HCT116 (cell line): ENCODE data around the gene LRP11. TPM values are rescaled to one million over a fixed set of nuclear protein-coding genes. Genes with fewer than 3 reads are reported as not detected.

Source experiments
- ATAC-seq: fragments of 200-7000 bp; cut with Tn5 transposase; 2 replicates; pipeline ENCODE4 v1.9.1; 2020; ENCODE audit warnings: mild to moderate bottlenecking, moderate library complexity
- BruUV-seq: library from RNA; stranded (reverse); fragments of 400-500 nt; replicated peaks from 2 replicates; lab custom pipeline; 2021; lab: Mats Ljungman, UMichigan
- CTCF ChIA-PET: fragments of 300-600 bp; sonication (Branson Sonifier 250); formaldehyde crosslinking; loops from one replicate; lab custom pipeline; 2021; ENCODE audit warnings: antibody characterized with exemption; lab: Charles Lee
- POLR2A ChIA-PET: fragments of 300-600, 350-600 bp; sonication (Branson Sonifier 250); formaldehyde crosslinking; loops from one replicate; lab custom pipeline; 2021; ENCODE audit warnings: antibody characterized with exemption; lab: Charles Lee
- RAD21 ChIA-PET, 2 experiments: fragments of 300-600 bp; sonication (Branson Sonifier 250); formaldehyde crosslinking; loops; one replicate each; lab custom pipeline; 2023; ENCODE audit warnings: low total read pairs in 2 of 2; ENCODE audit not compliant: uncharacterized antibody in 2 of 2, unreplicated experiment in 2 of 2, low non-redundant PET in 1 of 2; lab: Charles Lee
- DNase-seq: peaks from one replicate; pipeline ENCODE4 v3.0.0-alpha.2; 2010; ENCODE audit warnings: low read depth, low spot score
- H2AFZ ChIP-seq: fragments of 200-600 bp; shearing (Covaris generic), sonication (generic); 2 replicates; pipeline ENCODE4 v1.6.1; 2017; ENCODE audit warnings: low read depth, mixed run types, mixed read lengths, antibody characterized with exemption, low read length; ENCODE audit not compliant: poor library complexity, severe bottlenecking
- H3K27ac ChIP-seq: 2 replicates; pipeline ENCODE4 v1.5.1; 2012; ENCODE audit warnings: low read depth, low read length
- H3K27me3 ChIP-seq: fragments of 200-600 bp; sonication (generic); 2 replicates; pipeline ENCODE4 v1.6.1; 2016; ENCODE audit warnings: mixed run types, low read length, mixed read lengths; ENCODE audit not compliant: insufficient read depth
- H3K36me3 ChIP-seq, 2 experiments: fragments of 200-500 bp in 1 of 2; fragments of 200-600 bp in 1 of 2; sonication (Bioruptor generic) in 1 of 2; sonication (generic) in 1 of 2; 2 replicates each; pipeline versions ENCODE4 v1.5.1 to v1.6.1; 2014 to 2016; ENCODE audit warnings: low read length in 2 of 2, inconsistent platforms in 1 of 2, mixed read lengths in 1 of 2, mixed run types in 1 of 2; ENCODE audit not compliant: insufficient read depth in 2 of 2, control insufficient read depth in 1 of 2
- H3K4me1 ChIP-seq, 2 experiments: fragments of 200-600 bp in 1 of 2; sonication (generic) in 1 of 2; 2 replicates each; pipeline versions ENCODE4 v1.5.1 to v1.6.1; 2012 to 2017; ENCODE audit warnings: low read length in 2 of 2, inconsistent platforms in 1 of 2, mild to moderate bottlenecking in 1 of 2, mixed read lengths in 1 of 2, mixed run types in 1 of 2, moderate library complexity in 1 of 2; ENCODE audit not compliant: insufficient read depth in 2 of 2, control insufficient read depth in 1 of 2
- H3K4me2 ChIP-seq: fragments of 200-600 bp; sonication (generic); 2 replicates; pipeline ENCODE4 v1.6.1; 2017; ENCODE audit warnings: mixed run types, low read length, mixed read lengths
- H3K4me3 ChIP-seq, 2 experiments: fragments of 200-600 bp in 1 of 2; sonication (generic) in 1 of 2; replicated peaks in 1 of 2; 2 replicates each; pipeline ENCODE4 v1.5.1; 2011 to 2016; ENCODE audit warnings: low read length in 2 of 2, control low read depth in 1 of 2, low read depth in 1 of 2, mild to moderate bottlenecking in 1 of 2, mixed read lengths in 1 of 2, mixed run types in 1 of 2
- H3K79me2 ChIP-seq: fragments of 200-600 bp; sonication (generic); 2 replicates; pipeline ENCODE4 v1.6.1; 2017; ENCODE audit warnings: mild to moderate bottlenecking, mixed run types, low read length, moderate library complexity, mixed read lengths; ENCODE audit not compliant: insufficient read depth
- H3K9ac ChIP-seq: fragments of 200-600 bp; sonication (generic); 2 replicates; pipeline ENCODE4 v1.6.1; 2016; ENCODE audit warnings: low read length, mixed read lengths
- H3K9me2 ChIP-seq: fragments of 200-600 bp; sonication (generic), shearing (Covaris generic); 2 replicates; pipeline ENCODE4 v1.6.1; 2017; ENCODE audit warnings: mixed run types, mild to moderate bottlenecking, moderate library complexity; ENCODE audit not compliant: insufficient read depth
- H3K9me3 ChIP-seq, 2 experiments: fragments of 200-500 bp in 1 of 2; fragments of 200-600 bp in 1 of 2; sonication (Bioruptor generic) in 1 of 2; sonication (generic) in 1 of 2; 2 replicates each; pipeline ENCODE4 v1.6.1; 2014 to 2017; ENCODE audit warnings: low read length in 2 of 2, mixed read lengths in 2 of 2, inconsistent platforms in 1 of 2, low read depth in 1 of 2, mild to moderate bottlenecking in 1 of 2, mixed run types in 1 of 2, moderate library complexity in 1 of 2; ENCODE audit not compliant: control insufficient read depth in 1 of 2, insufficient read depth in 1 of 2
- H4K20me1 ChIP-seq: fragments of 200-600 bp; sonication (generic), shearing (Covaris generic); 2 replicates; pipeline ENCODE4 v1.6.1; 2017; ENCODE audit warnings: mixed run types, mild to moderate bottlenecking, moderate library complexity; ENCODE audit not compliant: insufficient read depth
- CBX3 ChIP-seq: IDR thresholded peaks from 2 replicates; pipeline ENCODE4 v1.6.1; 2012; ENCODE audit warnings: low read depth
- CEBPB ChIP-seq: IDR thresholded peaks from 2 replicates; pipeline ENCODE4 v1.6.1; 2012; ENCODE audit warnings: low read depth
- EGR1 ChIP-seq: IDR thresholded peaks from 2 replicates; pipeline ENCODE4 v1.6.1; 2012; ENCODE audit warnings: low read depth
- EZH2phosphoT487 ChIP-seq: fragments of 200-600 bp; IDR thresholded peaks from 2 replicates; pipeline ENCODE4 v1.6.1; 2018; ENCODE audit warnings: antibody characterized with exemption, borderline replicate concordance
- POLR2AphosphoS5 ChIP-seq: IDR thresholded peaks from 2 replicates; pipeline ENCODE4 v1.6.1; 2011; ENCODE audit warnings: mild to moderate bottlenecking, low read depth, low read length, moderate library complexity
- RAD21 ChIP-seq: IDR thresholded peaks from 2 replicates; pipeline ENCODE4 v1.6.1; 2012; ENCODE audit warnings: low read depth, mild to moderate bottlenecking
- SIN3A ChIP-seq: IDR thresholded peaks from 2 replicates; pipeline ENCODE4 v1.6.1; 2012; ENCODE audit warnings: low read depth
- ZFX ChIP-seq: fragments of 450-650 bp; IDR thresholded peaks from 2 replicates; pipeline ENCODE4 v1.6.1; 2017
- intact Hi-C: fragments of 100-400 bp; cut with micrococcal nuclease; formaldehyde crosslinking; loops from 2 replicates; pipeline ENCODE4 v1.10.0; 2022
- total RNA-seq: library from RNA; stranded (reverse); gene quantifications from one replicate; pipeline ENCODE4 v1.2.1, GENCODE V29; 2021; ENCODE audit not compliant: unreplicated experiment
- TF ChIP-seq, protein P1 (sequence below): IDR thresholded peaks from 2 replicates; pipeline ENCODE4 v1.6.1; 2012
- TF ChIP-seq, protein P2 (sequence below): IDR thresholded peaks from 2 replicates; pipeline ENCODE4 v1.6.1; 2012; ENCODE audit warnings: low read depth
- TF ChIP-seq, protein P3 (sequence below), 3 experiments: fragments of 200-600 bp in 1 of 3; sonication (generic) in 1 of 3; IDR thresholded peaks in 2 of 3; conservative IDR thresholded peaks in 1 of 3; 2 replicates each; pipeline ENCODE4 v1.5.1; 2012 to 2017; ENCODE audit warnings: low read depth in 2 of 3, low read length in 2 of 3, antibody characterized with exemption in 1 of 3, borderline replicate concordance in 1 of 3, control low read depth in 1 of 3, mild to moderate bottlenecking in 1 of 3, mixed read lengths in 1 of 3, mixed run types in 1 of 3, moderate library complexity in 1 of 3; ENCODE audit not compliant: insufficient read depth in 1 of 3

LRP11 gene
- total RNA-seq, 1 experiment from 2014 or later = 27.8 TPM

DNA sequence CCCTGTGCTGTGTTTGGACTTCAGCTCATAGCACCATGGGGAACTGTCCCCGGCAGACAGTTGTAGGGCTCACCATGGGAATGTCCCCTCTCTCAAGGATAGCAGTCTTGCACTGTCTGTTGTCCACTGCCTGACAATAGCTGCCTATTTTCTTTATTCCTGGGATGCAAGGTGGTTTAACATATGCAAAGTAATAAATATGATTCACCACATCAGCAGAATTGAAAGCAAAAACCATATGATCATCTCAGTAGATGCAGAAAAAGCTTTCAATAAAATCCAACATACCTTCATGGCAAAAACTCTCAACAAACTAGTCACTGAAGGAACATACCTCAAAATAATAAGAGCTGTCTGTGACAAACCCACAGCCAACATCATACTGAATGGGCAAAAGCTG lies 13.5 kb upstream of the LRP11 start:
- TF ChIP-seq, protein P1, sequence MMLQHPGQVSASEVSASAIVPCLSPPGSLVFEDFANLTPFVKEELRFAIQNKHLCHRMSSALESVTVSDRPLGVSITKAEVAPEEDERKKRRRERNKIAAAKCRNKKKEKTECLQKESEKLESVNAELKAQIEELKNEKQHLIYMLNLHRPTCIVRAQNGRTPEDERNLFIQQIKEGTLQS = no peak
- no peak for TF ChIP-seq EGR1
- TF ChIP-seq CBX3 = no peak
- TF ChIP-seq CEBPB = no peak
- no peak for TF ChIP-seq RAD21
- no peak for TF ChIP-seq POLR2AphosphoS5
- TF ChIP-seq, protein P2, sequence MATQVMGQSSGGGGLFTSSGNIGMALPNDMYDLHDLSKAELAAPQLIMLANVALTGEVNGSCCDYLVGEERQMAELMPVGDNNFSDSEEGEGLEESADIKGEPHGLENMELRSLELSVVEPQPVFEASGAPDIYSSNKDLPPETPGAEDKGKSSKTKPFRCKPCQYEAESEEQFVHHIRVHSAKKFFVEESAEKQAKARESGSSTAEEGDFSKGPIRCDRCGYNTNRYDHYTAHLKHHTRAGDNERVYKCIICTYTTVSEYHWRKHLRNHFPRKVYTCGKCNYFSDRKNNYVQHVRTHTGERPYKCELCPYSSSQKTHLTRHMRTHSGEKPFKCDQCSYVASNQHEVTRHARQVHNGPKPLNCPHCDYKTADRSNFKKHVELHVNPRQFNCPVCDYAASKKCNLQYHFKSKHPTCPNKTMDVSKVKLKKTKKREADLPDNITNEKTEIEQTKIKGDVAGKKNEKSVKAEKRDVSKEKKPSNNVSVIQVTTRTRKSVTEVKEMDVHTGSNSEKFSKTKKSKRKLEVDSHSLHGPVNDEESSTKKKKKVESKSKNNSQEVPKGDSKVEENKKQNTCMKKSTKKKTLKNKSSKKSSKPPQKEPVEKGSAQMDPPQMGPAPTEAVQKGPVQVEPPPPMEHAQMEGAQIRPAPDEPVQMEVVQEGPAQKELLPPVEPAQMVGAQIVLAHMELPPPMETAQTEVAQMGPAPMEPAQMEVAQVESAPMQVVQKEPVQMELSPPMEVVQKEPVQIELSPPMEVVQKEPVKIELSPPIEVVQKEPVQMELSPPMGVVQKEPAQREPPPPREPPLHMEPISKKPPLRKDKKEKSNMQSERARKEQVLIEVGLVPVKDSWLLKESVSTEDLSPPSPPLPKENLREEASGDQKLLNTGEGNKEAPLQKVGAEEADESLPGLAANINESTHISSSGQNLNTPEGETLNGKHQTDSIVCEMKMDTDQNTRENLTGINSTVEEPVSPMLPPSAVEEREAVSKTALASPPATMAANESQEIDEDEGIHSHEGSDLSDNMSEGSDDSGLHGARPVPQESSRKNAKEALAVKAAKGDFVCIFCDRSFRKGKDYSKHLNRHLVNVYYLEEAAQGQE = no peak
- no peak for TF ChIP-seq ZFX
- TF ChIP-seq, protein P3, sequence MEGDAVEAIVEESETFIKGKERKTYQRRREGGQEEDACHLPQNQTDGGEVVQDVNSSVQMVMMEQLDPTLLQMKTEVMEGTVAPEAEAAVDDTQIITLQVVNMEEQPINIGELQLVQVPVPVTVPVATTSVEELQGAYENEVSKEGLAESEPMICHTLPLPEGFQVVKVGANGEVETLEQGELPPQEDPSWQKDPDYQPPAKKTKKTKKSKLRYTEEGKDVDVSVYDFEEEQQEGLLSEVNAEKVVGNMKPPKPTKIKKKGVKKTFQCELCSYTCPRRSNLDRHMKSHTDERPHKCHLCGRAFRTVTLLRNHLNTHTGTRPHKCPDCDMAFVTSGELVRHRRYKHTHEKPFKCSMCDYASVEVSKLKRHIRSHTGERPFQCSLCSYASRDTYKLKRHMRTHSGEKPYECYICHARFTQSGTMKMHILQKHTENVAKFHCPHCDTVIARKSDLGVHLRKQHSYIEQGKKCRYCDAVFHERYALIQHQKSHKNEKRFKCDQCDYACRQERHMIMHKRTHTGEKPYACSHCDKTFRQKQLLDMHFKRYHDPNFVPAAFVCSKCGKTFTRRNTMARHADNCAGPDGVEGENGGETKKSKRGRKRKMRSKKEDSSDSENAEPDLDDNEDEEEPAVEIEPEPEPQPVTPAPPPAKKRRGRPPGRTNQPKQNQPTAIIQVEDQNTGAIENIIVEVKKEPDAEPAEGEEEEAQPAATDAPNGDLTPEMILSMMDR (IDR thresholded peaks at IDR 0.05 in 2 of 3, conservative IDR thresholded peaks at IDR 0.05 in 1 of 3; ENCODE audit: borderline replicate concordance in 1 of 3, insufficient read depth in 1 of 3, low read depth in 2 of 3, low read length in 2 of 3) = no peak
- no peak for TF ChIP-seq SIN3A
- no peak for TF ChIP-seq EZH2phosphoT487
- H3K79me2 ChIP-seq = no peaks in the 10 kb centered on the region
- intact Hi-C loops = no loop called here
- ATAC-seq = no peak
- no peak overlapping the region for H3K27ac ChIP-seq
- no peaks in the 10 kb centered on the region for H3K9me2 ChIP-seq
- no peak for DNase-seq
- no peaks in the 10 kb centered on the region for H3K36me3 ChIP-seq
- H3K9me3 ChIP-seq = no peaks in the 10 kb centered on the region
- CTCF ChIA-PET = no interaction called here
- H2AFZ ChIP-seq = no peak overlapping the region
- POLR2A ChIA-PET = no interaction called here
- H3K4me2 ChIP-seq = no peak overlapping the region
- no peaks in the 10 kb centered on the region for H4K20me1 ChIP-seq
- H3K9ac ChIP-seq = no peak overlapping the region
- H3K4me3 ChIP-seq = no peak overlapping the region
- no TSS peak for BruUV-seq
- H3K4me1 ChIP-seq = no peaks in the 10 kb centered on the region
- RAD21 ChIA-PET = no interaction called here
- no peaks in the 10 kb centered on the region for H3K27me3 ChIP-seq
